Ascending aorta (tissue), 2 donors: ENCODE data around the gene SCN10A. TPM values are rescaled to one million over a fixed set of nuclear protein-coding genes. Genes with fewer than 3 reads are reported as not detected.
A peak's percentile ranks its signal among the peaks of the same experiment; 100 is the strongest.

Source experiments
- DNase-seq, 2 donors: peaks; one replicate each; pipeline ENCODE4 v3.0.0-alpha.2; 2019; ENCODE audit warnings: low spot score in 2 of 2
- H3K27ac ChIP-seq, 2 donors: fragments of 200-600 bp; sonication (generic); one replicate each; pipeline ENCODE4 v1.5.1; 2016 to 2017; ENCODE audit warnings: mild to moderate bottlenecking in 1 of 2
- H3K27me3 ChIP-seq: fragments of 200-600 bp; sonication (generic); one replicate; pipeline ENCODE4 v1.5.1; 2017
- H3K36me3 ChIP-seq, 2 donors: fragments of 200-600 bp; sonication (generic); one replicate each; pipeline ENCODE4 v1.5.1; 2016
- H3K4me1 ChIP-seq, 2 donors: fragments of 200-600 bp; sonication (generic); one replicate each; pipeline ENCODE4 v1.5.1; 2016 to 2017; ENCODE audit warnings: mild to moderate bottlenecking in 1 of 2
- H3K4me3 ChIP-seq, 2 donors: fragments of 200-600 bp; sonication (generic); one replicate each; pipeline ENCODE4 v1.5.1; 2016 to 2017; ENCODE audit warnings: mild to moderate bottlenecking in 1 of 2
- H3K9me3 ChIP-seq, 2 donors: fragments of 200-600 bp; sonication (generic); one replicate each; pipeline ENCODE4 v1.5.1; 2016
- intact Hi-C: fragments of 100-400 bp; cut with DNase I; formaldehyde crosslinking; loops from one replicate; pipeline ENCODE4 v1.15.1; 2023
- total RNA-seq: library from RNA; depleted of rRNA; stranded (reverse); fragments of >200 nt; gene quantifications from one replicate; pipeline ENCODE4 v1.1.0, GENCODE V29; 2016
- TF ChIP-seq, protein P1 (sequence below), 3 experiments: fragments of 200-600 bp in 2 of 3; fragments of 450-650 bp in 1 of 3; sonication (generic) in 2 of 3; IDR thresholded peaks; one replicate each; pipeline ENCODE4 v1.5.1; 2016 to 2019; ENCODE audit warnings: antibody characterized with exemption in 3 of 3, mild to moderate bottlenecking in 1 of 3, moderate library complexity in 1 of 3

Gene SCN10A
- total RNA-seq, 1 donor from 2014 or later, result not detected

DNA sequence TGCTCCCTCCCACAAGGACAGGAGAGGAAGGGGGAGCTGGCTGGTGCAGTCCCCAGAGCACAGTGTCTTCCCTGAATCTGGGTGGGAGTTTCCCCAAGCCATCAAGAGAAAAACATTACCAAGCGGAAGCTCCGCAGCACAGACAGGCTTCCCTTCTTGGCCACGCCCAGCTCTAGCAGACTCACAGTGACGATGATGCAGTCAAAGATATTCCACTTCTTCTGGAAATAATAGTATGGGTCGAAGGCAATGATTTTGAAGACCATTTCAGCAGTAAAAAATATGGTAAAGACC is 76.7 kb downstream of the SCN10A start:
- H3K36me3 ChIP-seq, result no peaks in the 10 kb centered on the region
- no peak for DNase-seq
- no peaks in the 10 kb centered on the region for H3K27me3 ChIP-seq
- intact Hi-C loops, result no loop called here
- TF ChIP-seq, protein P1, sequence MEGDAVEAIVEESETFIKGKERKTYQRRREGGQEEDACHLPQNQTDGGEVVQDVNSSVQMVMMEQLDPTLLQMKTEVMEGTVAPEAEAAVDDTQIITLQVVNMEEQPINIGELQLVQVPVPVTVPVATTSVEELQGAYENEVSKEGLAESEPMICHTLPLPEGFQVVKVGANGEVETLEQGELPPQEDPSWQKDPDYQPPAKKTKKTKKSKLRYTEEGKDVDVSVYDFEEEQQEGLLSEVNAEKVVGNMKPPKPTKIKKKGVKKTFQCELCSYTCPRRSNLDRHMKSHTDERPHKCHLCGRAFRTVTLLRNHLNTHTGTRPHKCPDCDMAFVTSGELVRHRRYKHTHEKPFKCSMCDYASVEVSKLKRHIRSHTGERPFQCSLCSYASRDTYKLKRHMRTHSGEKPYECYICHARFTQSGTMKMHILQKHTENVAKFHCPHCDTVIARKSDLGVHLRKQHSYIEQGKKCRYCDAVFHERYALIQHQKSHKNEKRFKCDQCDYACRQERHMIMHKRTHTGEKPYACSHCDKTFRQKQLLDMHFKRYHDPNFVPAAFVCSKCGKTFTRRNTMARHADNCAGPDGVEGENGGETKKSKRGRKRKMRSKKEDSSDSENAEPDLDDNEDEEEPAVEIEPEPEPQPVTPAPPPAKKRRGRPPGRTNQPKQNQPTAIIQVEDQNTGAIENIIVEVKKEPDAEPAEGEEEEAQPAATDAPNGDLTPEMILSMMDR (IDR thresholded peaks at IDR 0.05), result no peak
- H3K4me3 ChIP-seq, result no peak overlapping the region
- no peak overlapping the region for H3K27ac ChIP-seq
- no peaks in the 10 kb centered on the region for H3K4me1 ChIP-seq
- no peaks in the 10 kb centered on the region for H3K9me3 ChIP-seq

DNA sequence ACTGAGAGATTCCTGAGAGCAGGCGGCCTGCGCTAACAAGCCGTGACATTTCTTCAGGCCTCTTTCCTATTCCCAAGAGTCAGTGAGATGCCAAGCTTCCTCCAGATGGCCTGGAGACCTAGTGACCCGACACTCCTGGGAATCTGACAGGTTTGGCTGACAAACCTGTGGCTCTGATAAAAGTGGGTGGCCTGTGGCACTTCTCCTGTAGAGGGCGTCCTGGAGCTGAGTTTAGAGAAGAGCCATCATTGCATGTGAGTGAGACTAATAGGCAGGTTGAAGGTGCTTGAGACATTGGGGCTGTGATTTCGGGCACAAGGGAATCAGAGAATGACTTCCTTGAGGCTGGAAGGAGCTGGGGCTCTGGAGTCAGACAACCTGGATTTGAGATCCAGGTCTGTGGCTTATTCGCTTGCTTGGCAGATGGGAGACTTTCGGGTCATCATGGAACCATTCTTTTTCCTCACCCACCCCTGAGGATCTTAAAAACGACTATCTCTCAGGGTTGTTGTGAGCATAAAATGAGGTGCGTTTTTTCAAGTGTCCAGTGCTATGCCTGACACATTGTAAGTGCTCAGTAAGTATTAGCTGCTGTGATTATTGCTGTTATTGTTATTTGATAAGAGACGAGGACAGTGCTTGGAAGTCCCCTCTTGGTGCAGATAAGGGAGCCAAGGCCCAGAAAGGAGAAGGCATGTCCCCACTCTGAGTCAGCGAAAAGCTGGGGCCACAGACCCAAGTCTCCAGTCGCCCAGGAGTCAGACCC is 77.2 kb downstream of the SCN10A start:
- intact Hi-C loops, result no loop called here
- Histone ChIP-seq H3K9me3 (no peaks in the 10 kb centered on the region), H3K27ac (no peak overlapping the region), H3K4me1 (no peaks in the 10 kb centered on the region), H3K27me3 (no peaks in the 10 kb centered on the region), H3K4me3 (no peak overlapping the region), H3K36me3 (no peaks in the 10 kb centered on the region)
- DNase-seq, result no peak
- TF ChIP-seq, protein P1 (IDR thresholded peaks at IDR 0.05), result peak in 2 of 3 experiments; percentile 9 to 28

DNA sequence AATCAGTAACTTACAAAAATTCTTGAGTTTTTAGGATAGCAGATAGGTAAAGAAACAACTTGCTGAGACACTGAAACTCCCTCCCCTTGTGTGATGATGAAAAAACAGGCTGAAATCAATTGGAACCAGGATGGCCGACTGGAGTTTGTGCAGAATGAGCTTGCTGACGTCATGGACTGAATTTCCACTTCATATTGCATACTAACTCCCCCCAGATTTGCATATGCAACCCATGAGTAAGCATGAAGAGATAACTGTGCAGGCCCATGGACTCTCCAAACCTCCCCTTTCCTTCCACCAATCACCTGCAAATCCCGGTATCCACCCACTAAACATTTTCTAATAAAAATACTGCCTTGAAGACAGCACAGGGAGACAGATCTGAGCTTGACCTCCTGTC is 84.5 kb downstream of the SCN10A start:
- Histone ChIP-seq H3K27ac (no peak overlapping the region), H3K4me3 (no peak overlapping the region), H3K4me1 (no peaks in the 10 kb centered on the region), H3K9me3 (no peaks in the 10 kb centered on the region), H3K27me3 (no peaks in the 10 kb centered on the region), H3K36me3 (no peaks in the 10 kb centered on the region)
- DNase-seq, result no peak
- TF ChIP-seq, protein P1 (IDR thresholded peaks at IDR 0.05), result no peak
- intact Hi-C loops, result no loop called here

DNA sequence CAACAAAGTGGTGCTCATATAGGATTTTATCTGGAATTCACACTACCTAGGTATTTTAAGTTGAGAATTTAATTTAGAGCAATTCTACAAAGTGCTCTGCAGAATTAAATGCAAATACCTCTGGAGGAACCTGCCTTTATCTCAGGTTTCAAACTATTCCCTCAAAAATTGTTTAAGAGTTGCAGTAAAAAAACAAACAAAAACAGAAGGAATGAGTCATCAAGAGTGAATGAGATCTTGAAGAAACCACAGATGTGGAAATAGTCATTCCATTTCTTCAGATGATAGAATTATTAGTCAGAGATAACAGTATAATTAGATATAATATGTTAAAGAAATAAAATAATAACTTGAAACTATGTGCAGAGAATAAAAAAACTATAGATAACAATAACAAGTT is 85.7 kb downstream of the SCN10A start:
- H3K4me1 ChIP-seq, result peaks cover 0 to 3% of the 10 kb centered on the region in 2 donors
- TF ChIP-seq, protein P1 (IDR thresholded peaks at IDR 0.05), result no peak
- no peak overlapping the region for H3K27ac ChIP-seq
- no peaks in the 10 kb centered on the region for H3K9me3 ChIP-seq
- H3K36me3 ChIP-seq, result no peaks in the 10 kb centered on the region
- intact Hi-C loops, result no loop called here
- H3K4me3 ChIP-seq, result no peak overlapping the region
- no peaks in the 10 kb centered on the region for H3K27me3 ChIP-seq
- DNase-seq, result no peak

DNA sequence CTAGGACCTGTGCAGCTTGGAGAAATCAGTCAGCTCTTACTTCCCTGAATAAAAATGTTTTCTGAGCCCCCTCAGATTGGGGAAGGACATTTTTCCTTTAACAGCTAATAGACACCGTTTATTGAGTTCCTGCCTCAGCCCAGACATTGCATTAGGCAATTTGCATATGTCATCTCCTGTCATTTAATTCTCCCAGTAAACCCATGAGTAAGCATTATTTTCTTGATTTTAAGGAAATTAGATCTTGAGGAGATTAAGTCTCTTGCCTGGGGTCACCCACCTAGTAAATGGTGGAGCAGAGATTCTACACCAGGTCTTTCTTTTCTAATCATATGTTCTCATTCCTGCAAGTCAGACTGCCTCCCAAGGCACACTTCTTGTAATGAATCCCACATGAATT is 88.0 kb downstream of the SCN10A start:
- H3K9me3 ChIP-seq, result no peaks in the 10 kb centered on the region
- peaks cover 7 to 11% of the 10 kb centered on the region in 2 donors for H3K4me1 ChIP-seq
- intact Hi-C loops, result no loop called here
- DNase-seq, result no peak
- H3K27me3 ChIP-seq, result no peaks in the 10 kb centered on the region
- TF ChIP-seq, protein P1 (IDR thresholded peaks at IDR 0.05), result no peak
- no peak overlapping the region for H3K4me3 ChIP-seq
- H3K36me3 ChIP-seq, result no peaks in the 10 kb centered on the region
- H3K27ac ChIP-seq, result no peak overlapping the region

DNA sequence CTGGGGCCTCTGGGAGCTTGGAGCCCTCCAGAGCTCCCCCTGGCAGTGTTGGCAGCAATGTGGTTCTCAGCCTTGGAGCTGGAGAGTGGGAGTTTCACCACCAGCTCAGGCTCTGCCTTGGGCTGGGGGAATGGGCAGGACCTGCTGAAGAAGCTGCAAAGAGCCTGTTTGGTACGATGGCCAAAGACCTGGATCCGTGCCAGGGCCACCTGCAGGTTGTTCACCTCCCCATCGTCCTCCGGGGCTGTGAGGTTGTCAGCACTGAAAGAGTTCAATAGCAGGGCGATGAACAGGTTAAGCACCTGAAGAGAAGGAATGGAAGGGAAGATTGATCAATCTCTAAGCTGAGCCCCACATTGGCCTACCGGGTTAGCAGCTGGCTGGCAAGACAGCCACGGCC is 89.3 kb downstream of the SCN10A start:
- TF ChIP-seq, protein P1 (IDR thresholded peaks at IDR 0.05), result no peak
- Histone ChIP-seq H3K36me3 (no peaks in the 10 kb centered on the region), H3K9me3 (no peaks in the 10 kb centered on the region), H3K4me3 (no peak overlapping the region), H3K4me1 (peaks cover 10 to 19% of the 10 kb centered on the region in 2 donors), H3K27ac (no peak overlapping the region), H3K27me3 (no peaks in the 10 kb centered on the region)
- DNase-seq, result no peak
- intact Hi-C loops, result no loop called here
